Measurements from ENCODE around the gene NAPB.

The NAPB gene

DNA sequence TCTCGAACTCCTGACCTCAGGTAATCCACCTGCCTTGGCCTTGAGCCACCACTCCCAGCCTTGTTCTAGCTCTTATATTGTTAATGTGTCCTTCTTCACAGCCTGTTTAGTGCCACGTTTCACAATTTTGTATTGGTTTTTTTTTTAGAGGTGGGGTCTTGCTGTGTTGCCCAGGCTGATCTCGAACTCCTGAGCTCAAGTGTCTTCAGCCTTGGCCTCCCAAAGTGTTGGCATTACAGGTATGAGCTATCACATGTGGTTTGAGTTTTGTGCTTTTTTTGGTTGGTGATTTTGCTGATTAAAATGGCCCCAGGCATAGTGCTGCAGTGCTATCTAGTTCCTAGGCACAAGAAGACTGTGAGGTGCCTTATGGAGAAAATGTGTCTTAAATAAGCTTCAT is 12.3 kb upstream of the NAPB start:
- no peak overlapping the region for H3K4me3 ChIP-seq (ENCODE audit: control insufficient read depth, low read depth, low read length)
- DNase-seq (ENCODE audit: low read depth): no peak
- TF ChIP-seq, protein P1, sequence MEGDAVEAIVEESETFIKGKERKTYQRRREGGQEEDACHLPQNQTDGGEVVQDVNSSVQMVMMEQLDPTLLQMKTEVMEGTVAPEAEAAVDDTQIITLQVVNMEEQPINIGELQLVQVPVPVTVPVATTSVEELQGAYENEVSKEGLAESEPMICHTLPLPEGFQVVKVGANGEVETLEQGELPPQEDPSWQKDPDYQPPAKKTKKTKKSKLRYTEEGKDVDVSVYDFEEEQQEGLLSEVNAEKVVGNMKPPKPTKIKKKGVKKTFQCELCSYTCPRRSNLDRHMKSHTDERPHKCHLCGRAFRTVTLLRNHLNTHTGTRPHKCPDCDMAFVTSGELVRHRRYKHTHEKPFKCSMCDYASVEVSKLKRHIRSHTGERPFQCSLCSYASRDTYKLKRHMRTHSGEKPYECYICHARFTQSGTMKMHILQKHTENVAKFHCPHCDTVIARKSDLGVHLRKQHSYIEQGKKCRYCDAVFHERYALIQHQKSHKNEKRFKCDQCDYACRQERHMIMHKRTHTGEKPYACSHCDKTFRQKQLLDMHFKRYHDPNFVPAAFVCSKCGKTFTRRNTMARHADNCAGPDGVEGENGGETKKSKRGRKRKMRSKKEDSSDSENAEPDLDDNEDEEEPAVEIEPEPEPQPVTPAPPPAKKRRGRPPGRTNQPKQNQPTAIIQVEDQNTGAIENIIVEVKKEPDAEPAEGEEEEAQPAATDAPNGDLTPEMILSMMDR (IDR thresholded peaks at IDR 0.05; ENCODE audit: control insufficient read depth, insufficient read depth, low read depth, low read length, missing control alignments): no peak

DNA sequence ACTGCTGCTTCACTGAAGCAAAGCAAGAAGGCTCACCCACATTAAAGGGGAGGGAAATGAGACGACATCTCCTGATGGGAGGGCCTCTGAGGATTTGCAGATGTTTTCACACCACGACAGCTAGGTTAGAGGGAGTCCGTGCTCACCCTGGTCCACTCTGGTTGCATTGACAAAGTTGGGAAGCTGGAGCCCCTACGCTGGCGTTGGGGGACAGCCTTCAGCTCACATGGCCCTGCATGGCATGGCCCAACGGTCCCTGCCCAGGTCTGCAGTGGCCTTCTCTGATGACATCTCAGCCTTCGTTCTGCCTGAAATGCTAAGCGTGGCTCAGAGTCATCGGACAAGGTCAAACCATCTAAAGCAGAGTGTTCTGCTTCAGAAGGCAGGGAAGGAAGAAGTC is 3.8 kb upstream of the NAPB start:
- H3K4me3 ChIP-seq (ENCODE audit: control insufficient read depth, low read depth, low read length): no peak overlapping the region
- DNase-seq (ENCODE audit: low read depth): no peak
- TF ChIP-seq, protein P1 (IDR thresholded peaks at IDR 0.05; ENCODE audit: control insufficient read depth, insufficient read depth, low read depth, low read length, missing control alignments): no peak

DNA sequence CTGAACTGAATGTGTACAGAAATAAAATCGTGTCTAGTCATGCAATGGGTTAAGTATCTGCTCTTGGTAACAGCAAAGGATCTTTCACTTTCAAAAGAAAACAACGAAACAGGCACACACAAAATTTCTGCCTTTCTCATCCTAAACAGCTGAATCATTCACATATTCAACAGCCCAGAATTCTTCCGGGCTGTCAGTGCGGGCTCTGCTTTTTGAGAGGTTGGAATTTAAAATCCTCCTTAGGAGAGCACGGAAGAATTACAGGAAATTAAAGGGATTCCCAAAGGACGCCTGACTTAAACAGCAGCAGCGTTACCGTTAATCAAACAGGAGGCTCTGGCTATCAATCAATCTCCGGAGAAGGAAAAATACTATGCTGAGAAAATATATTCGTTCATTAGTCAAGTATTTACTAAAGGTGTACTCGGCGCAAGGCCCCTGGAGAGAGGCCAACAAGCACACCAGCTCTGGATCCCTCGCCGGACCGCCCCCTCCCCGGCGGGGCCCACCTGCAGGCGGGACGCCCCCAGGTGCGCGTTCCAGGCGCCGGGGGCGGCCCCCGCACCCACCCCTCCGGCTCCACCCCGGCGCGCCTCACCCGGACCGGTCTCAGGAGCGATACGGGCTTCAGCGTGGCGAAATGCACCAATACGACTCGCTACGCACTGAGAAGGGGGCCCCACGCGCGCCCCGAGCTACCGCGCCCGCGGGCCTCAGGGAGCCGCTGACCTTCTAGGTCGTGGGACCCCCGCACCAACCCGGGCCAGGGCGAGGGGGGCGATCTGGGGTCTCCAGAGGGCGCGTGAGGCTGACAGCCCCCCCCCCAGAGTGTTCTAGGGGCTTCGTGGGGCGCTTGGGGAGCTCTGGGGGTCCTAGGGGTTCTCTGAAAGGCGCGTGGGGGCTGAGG is 1.0 kb downstream of the NAPB start:
- peak; percentile 17 for DNase-seq (ENCODE audit: low read depth)
- TF ChIP-seq, protein P1 (IDR thresholded peaks at IDR 0.05; ENCODE audit: control insufficient read depth, insufficient read depth, low read depth, low read length, missing control alignments): no peak
- H3K4me3 ChIP-seq (ENCODE audit: control insufficient read depth, low read depth, low read length): peak overlapping the region; percentile 90

- H3K4me3 ChIP-seq (ENCODE audit: control insufficient read depth, low read depth, low read length): peak overlapping the region; percentile 90
- TF ChIP-seq, protein P1 (IDR thresholded peaks at IDR 0.05; ENCODE audit: control insufficient read depth, insufficient read depth, low read depth, low read length, missing control alignments): no peak
- no peak for DNase-seq (ENCODE audit: low read depth)
Measured at GRCh38 chr20:23419657-23419994, 1.7 kb downstream of the NAPB start.

DNA sequence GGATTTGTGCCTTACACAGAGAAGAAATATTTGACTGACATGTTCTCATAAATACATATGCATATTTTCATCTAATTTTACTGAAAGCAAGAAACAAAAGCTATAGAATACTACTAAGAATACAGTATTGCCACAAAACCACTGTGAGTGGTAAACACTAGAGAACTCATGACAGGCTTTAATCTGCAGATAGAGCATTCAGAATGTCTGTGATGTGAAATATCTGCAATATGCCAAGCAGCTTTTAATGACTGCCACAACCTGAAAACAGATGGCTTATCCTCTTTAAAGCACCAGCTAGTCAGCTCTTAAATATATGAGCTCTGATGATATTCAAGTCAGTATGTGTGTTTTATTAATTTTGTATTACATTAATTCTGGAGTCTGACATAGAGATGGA is 3.4 kb downstream of the NAPB start:
- TF ChIP-seq, protein P1 (IDR thresholded peaks at IDR 0.05; ENCODE audit: control insufficient read depth, insufficient read depth, low read depth, low read length, missing control alignments): no peak
- H3K4me3 ChIP-seq (ENCODE audit: control insufficient read depth, low read depth, low read length): no peak overlapping the region
- DNase-seq (ENCODE audit: low read depth): no peak

DNA sequence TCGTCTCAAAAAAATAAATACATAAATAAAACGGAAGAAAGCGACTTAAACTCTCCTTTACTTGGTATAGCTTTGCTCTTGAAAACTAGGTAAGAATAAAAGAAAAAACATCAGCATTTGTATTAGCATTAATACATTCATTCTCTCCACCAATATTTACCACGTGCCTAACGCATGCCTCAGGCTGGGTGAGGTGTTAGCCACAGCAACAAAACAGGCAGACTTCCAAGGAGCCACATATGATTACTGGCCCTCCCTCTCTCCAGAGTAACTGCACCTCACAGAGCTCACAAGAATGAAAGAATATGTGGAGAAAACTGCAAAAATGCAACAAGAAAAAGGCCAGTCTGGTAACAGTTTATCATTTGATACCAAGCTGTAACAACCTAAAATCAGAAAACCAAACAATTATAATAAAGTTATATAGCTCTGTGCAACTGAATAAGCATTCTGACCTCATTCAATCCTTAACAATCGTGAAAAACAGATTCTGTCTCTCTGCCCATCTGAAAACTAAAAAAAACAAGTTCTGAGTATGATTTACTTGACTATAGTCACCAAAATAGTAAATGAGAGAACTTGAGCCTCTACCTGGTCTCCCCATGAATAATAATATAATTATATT is 5.2 kb downstream of the NAPB start:
- no peak overlapping the region for H3K4me3 ChIP-seq (ENCODE audit: control insufficient read depth, low read depth, low read length)
- TF ChIP-seq, protein P1 (IDR thresholded peaks at IDR 0.05; ENCODE audit: control insufficient read depth, insufficient read depth, low read depth, low read length, missing control alignments): no peak
- no peak for DNase-seq (ENCODE audit: low read depth)

Data from AG09309 (cell line).